Measurements from ENCODE around the gene TRIM23. TPM values are rescaled to one million over a fixed set of nuclear protein-coding genes. Genes with fewer than 3 reads are reported as not detected.

TRIM23 gene
- polyA plus RNA-seq, 1 experiment = 13.8 TPM

DNA sequence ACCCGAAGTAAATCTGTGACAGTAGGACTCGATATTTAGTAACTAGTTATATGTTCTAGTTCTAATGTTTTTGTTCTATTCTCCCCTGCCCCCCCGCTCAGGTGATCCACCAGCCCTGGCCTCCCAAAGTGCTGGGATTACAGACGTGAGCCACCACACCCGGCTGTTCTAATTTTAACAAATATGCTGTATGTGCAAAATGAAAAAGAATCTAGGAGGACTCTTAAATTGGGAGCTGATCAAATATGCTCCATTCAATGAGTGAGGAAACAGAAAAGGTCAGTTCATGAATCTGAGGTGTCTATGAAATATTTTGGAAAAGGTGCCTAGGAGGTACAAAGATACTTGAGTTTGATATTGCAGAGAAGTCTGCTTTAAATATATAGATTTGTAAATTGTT lies 78.0 kb downstream of the TRIM23 start:
- TF ChIP-seq, protein P1, sequence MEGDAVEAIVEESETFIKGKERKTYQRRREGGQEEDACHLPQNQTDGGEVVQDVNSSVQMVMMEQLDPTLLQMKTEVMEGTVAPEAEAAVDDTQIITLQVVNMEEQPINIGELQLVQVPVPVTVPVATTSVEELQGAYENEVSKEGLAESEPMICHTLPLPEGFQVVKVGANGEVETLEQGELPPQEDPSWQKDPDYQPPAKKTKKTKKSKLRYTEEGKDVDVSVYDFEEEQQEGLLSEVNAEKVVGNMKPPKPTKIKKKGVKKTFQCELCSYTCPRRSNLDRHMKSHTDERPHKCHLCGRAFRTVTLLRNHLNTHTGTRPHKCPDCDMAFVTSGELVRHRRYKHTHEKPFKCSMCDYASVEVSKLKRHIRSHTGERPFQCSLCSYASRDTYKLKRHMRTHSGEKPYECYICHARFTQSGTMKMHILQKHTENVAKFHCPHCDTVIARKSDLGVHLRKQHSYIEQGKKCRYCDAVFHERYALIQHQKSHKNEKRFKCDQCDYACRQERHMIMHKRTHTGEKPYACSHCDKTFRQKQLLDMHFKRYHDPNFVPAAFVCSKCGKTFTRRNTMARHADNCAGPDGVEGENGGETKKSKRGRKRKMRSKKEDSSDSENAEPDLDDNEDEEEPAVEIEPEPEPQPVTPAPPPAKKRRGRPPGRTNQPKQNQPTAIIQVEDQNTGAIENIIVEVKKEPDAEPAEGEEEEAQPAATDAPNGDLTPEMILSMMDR (IDR thresholded peaks at IDR 0.05; ENCODE audit: low read depth, low read length) = no peak

DNA sequence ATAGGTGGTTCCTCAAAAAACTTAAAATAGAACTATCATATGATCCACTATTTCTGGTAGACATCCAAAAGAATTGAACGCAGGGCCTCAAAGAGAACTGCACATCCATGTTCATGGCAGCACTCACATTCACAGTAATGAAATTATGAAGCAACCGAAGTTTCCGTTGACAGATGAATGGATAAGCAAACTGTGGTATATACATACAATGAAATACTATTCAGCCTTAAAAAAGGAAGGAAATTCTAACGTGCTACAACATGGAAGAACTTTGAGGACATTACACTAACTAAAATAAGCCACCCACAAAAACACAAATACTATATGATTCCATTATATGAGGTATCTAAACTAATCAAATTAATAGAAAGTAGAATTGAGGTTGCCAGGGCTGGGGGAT lies 79.7 kb downstream of the TRIM23 start:
- TF ChIP-seq, protein P1 (IDR thresholded peaks at IDR 0.05; ENCODE audit: low read depth, low read length) = no peak
- H3K27me3 ChIP-seq (ENCODE audit: control insufficient read depth, insufficient read depth, low read length) = no peaks in the 10 kb centered on the region
- no peak overlapping the region for H3K27ac ChIP-seq (ENCODE audit: low read depth, low read length)
- DNase-seq (ENCODE audit: low read depth, low spot score) = no peak
- H3K4me3 ChIP-seq (ENCODE audit: low read depth, low read length) = no peak overlapping the region
- no peaks in the 10 kb centered on the region for H3K9me3 ChIP-seq (ENCODE audit: control insufficient read depth, insufficient read depth, low read length)
- ChIA-PET POLR2A (no interaction called here), CTCF (no interaction called here)

More for the DNA sequence above, 78.0 kb downstream of the TRIM23 start:
- no peak overlapping the region for H3K27ac ChIP-seq (ENCODE audit: low read depth, low read length)
- no peak overlapping the region for H3K4me3 ChIP-seq (ENCODE audit: low read depth, low read length)
- H3K9me3 ChIP-seq (ENCODE audit: control insufficient read depth, insufficient read depth, low read length) = no peaks in the 10 kb centered on the region
- DNase-seq (ENCODE audit: low read depth, low spot score) = no peak
- no peaks in the 10 kb centered on the region for H3K27me3 ChIP-seq (ENCODE audit: control insufficient read depth, insufficient read depth, low read length)
- CTCF ChIA-PET = no interaction called here
- POLR2A ChIA-PET = no interaction called here

DNA sequence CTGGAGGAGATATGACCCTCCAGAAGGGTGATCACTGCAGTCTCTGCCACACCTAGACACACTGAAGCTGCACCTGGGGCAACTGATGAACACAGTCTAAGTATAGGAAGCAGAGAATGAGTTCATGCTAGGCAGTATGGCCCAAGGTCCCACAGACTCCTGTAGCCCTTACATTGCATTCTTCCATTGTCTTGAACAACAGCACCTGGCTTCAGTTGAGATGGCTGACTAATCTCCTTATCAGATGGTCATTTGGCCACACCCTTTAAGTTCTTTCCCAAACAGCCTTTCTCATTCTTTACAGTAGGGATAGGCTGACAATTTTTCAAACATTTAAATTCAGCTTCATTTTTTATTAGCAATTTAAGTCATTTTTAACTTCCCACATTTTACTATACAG lies 84.3 kb downstream of the TRIM23 start:
- Histone ChIP-seq H3K9me3 (ENCODE audit: control insufficient read depth, insufficient read depth, low read length) (no peaks in the 10 kb centered on the region), H3K27me3 (ENCODE audit: control insufficient read depth, insufficient read depth, low read length) (no peaks in the 10 kb centered on the region), H3K27ac (ENCODE audit: low read depth, low read length) (no peak overlapping the region), H3K4me3 (ENCODE audit: low read depth, low read length) (no peak overlapping the region)
- CTCF ChIA-PET = no interaction called here
- TF ChIP-seq, protein P1 (IDR thresholded peaks at IDR 0.05; ENCODE audit: low read depth, low read length) = no peak
- POLR2A ChIA-PET = no interaction called here
- DNase-seq (ENCODE audit: low read depth, low spot score) = no peak

Small RNA genes within 50 kb of the gene (small RNA-seq; reads per million reads assigned to genes)
- gene RNU6-540P (ENCODE audit: insufficient read length, low read depth) = not detected

Other genes with a start within 250 kb of the TRIM23 start
- 21.3 and 22.5 TPM in 2 replicates for gene ADAMTS6, start 142.4 kb downstream of the TRIM23 start, polyA plus RNA-seq (2011; rRNA removed)
- gene CENPK, start 61.2 kb downstream of the TRIM23 start, polyA plus RNA-seq (2011; rRNA removed) = 4.2 and 6.4 TPM in 2 replicates
- gene PPWD1, start 61.0 kb downstream of the TRIM23 start, polyA plus RNA-seq (2011; rRNA removed) = 13.2 and 14.1 TPM in 2 replicates
- 2.2 and 3.8 TPM in 2 replicates for gene SHLD3, start 694 bp upstream of the TRIM23 start, polyA plus RNA-seq (2011; rRNA removed)
- gene TRAPPC13, start 694 bp upstream of the TRIM23 start, polyA plus RNA-seq (2011; rRNA removed) = 21.1 and 26.5 TPM in 2 replicates
- gene SGTB, start 97.8 kb upstream of the TRIM23 start, polyA plus RNA-seq (2011; rRNA removed) = 11.2 and 15.2 TPM in 2 replicates
- 24.2 and 28.8 TPM in 2 replicates for gene NLN, start 97.9 kb upstream of the TRIM23 start, polyA plus RNA-seq (2011; rRNA removed)